NCI-H748 treated with DMSO at 0.1 percent for 48 hours (cell line): ENCODE data around the gene DCDC1.
A peak's percentile ranks its signal among the peaks of the same experiment; 100 is the strongest.

Experiments used
- DNase-seq: peaks from one replicate; lab custom pipeline; 2025; lab: John Stamatoyannopoulos, UW

The DCDC1 gene

DNA sequence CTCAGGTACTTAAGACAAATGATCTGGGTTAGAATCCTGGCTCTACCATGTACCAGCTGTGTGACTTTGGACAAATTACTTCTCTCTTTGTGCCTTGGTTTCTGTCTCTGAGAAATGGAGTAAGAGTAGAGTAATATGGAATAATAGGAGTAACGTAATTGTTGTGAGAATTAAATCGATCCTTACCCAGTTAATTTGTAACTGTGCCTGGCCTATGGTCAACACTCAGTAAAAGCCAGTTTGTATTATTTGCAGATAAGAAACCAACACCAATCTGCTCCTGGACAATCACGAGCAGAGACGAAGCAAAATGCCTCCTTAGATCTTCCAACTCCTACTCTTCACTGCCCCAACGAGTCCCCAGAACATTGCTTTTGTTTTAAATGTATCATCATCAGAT is 266.7 kb downstream of the DCDC1 start:
- DNase-seq, result no peak

DNA sequence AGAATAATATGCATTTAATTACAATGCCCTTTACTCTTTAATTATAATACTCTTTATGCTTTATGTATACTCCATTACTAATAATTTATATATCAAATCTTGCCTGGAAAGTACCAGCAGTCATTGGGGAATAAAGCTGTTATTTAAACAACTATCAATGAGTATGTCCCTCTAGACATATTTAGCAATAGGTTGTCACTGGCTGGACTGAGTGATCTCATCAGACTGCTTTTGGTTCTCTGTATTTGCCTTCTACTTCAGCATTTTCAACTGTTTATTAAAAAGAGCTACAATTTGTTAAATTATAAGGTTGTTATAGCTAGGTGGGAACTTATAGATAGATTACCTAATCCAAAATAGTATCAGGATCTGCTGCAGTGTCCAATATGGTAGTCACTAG is 267.2 kb downstream of the DCDC1 start:
- no peak for DNase-seq

DNA sequence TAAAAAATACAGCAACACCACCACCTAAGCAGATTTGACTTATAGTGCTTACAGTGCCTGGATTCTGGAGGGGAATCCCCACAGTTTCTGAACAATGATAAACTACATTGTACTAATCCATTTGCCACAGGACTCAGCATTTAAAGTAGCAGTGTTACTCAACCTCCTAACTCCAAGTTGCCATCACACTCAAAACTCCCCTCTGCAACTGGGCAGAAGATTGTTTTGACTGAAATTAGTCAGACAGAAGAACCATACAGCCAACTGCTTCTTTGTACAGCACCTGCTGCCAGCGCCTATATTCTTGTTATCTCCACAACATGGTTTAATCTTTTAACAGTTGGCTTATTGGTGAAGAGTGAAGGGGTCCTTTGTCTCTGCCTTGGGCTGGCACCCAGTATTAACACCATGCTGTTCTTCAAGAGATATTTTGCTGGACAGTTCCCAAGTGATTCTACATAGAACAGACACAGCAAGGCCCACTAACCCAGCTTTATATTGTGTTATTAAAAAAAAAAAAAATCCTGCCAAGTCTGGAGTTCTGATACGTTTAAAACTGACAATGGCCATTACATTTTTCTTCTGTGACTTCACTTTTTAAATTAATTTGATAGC is 273.2 kb downstream of the DCDC1 start:
- no peak for DNase-seq

DNA sequence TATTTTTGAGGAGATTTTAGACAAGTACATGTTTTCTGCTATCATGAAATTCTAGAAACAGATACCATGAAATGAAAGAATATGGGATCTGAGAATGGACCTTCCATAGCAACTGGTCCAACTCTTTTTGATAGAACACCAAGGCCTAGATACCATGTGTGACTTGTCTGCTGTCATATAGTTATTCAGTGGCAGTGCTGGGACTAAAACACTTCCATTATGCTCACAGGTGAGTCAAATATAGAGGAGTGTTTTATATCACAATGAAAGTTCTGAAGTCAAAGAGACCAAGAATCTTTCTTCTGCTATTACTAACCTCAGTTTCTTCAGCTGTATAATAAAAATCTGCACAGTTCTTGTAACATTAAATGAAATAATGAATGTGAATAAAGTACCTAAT is 276.9 kb downstream of the DCDC1 start:
- DNase-seq, result no peak

DNA sequence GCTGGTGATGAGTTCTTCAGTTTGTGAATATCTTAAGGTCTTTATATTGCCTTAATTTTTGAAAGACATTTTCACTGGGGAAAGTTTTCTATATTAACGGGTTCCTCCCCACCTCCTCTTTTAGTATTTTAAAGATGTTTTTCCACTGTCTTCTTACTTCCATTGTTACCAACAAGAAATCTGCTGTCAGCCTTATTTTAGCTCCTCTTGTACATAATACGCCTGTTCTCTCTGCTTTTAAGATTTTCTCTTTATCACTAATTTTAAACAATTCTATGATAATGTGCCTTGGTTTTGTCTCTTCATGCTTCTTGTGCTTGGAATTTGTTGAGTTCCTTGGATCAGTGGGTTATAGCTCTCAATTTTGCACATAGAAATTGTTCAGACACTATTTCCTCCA is 280.4 kb downstream of the DCDC1 start:
- DNase-seq, result no peak

DNA sequence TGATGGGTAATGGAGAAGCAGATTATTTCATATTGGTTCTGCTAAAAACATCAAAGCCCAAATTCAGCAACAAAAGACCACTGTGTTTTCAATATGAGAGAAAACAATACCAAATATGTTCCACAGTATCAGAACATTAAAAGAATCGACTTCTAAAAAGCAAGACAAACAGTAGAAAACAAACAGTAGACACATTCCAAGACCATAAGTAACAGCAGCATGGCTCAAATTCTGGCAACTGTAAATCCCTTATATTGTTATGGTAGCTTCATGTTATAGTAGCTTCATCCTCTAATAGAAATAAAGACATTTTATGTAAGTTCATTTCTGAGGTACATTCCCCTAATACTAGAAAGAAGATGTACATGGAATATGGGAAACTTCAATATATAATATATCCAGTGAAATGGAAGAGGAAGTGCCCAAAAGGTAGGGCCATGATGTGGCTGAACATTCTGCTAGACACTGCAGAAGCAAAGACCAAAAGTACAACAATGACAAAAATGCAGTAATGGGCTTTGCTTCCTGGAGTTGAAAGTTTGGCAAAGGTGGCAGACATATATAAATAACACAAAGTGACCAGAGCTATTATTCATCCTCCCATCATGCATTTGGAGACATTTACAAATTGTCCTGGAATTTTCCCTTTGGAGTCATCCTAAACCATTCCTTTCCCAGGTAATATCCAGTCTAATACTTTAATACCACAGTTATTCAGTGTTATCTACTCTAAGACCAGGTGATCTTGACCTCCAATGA is 299.9 kb downstream of the DCDC1 start:
- DNase-seq, result no peak

DNA sequence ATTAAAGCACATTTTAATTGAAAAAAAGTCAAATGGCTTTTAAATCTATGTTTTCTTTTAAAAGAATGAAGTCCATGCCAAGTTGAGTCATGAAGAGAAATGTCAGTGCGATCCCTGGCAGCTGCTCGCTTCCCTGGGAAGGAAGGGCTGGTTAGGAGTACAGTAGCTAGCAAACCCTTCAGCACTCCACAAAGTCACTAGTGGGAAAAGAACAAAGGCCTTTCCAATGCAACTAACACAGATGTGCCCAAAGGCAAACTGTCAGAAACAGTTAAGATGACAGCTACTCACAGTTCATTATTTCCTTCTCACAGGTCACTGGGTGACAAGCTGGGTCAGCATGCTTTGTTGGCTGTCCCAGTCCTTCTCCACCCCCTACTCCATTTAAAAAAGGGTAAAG is 308.7 kb downstream of the DCDC1 start:
- no peak for DNase-seq

DNA sequence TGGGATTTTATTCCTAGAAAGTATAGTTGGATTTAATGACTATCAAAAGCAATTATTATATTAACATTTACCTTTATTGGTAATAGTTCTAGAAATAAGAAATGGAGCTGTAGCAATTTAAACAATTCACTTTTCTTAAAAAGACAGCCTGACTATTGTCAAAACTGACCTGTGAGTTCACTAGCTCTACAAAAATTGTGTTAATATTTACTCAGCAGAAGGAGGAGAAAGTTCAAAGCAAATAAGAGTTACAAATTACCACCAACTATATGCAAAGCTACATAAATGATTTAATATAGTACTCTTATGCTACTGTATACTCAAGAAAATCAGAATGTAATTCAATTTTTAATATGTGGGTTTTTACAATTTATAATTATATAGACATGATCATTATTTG is 310.0 kb downstream of the DCDC1 start:
- DNase-seq, result no peak

DNA sequence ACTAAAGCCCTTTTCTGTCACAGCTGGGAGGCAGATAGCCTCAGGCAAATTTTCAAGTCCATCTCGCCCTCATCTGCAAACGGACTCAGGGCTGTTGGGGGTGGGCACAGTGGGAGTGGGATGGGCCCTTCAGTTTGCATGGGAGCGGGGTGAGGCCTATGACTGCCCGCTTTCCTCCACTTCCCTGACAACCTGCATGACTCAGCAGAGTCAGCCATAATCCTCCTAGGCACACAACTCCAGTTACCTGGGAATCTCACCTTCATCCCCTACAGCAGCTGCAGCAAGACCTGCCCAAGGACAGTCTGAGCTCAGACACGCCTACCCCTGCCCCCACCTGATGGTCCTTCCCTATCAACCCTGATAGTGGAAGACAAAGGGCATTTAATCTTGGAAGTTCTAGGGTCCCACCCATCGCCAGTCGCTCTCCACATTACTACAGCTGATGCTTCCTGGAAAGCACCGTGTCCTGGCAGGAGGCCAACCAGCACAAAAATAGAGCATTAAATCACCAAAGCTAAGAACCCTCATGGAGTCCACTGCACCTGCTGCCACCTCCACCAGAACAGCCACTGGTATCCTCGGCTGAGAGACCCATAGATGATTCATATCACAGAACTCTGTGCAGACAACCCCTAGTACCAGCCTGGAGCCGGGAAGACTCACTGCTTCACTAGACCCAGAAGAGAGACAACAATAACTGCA is 319.3 kb downstream of the DCDC1 start:
- DNase-seq, result peak; percentile 47

DNA sequence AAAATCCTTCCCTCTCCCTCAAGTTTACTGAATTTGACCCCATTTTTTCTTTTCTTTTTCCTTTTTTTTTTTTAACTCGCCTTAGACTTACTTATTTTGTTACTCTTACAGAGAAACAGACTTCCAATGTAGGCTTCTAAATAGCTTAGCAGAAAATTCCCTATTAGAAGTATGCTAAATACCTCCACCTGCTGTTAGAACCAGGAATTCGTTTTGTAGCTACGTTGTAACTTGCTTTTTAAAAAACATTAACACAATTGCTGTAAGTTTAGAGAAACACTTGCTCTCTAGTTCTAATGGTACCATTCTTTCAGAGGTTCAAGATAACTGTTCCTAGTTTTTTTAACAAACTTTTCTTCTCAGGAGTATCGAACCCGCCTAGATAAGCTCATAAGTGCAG is 324.2 kb downstream of the DCDC1 start:
- no peak for DNase-seq

DNA sequence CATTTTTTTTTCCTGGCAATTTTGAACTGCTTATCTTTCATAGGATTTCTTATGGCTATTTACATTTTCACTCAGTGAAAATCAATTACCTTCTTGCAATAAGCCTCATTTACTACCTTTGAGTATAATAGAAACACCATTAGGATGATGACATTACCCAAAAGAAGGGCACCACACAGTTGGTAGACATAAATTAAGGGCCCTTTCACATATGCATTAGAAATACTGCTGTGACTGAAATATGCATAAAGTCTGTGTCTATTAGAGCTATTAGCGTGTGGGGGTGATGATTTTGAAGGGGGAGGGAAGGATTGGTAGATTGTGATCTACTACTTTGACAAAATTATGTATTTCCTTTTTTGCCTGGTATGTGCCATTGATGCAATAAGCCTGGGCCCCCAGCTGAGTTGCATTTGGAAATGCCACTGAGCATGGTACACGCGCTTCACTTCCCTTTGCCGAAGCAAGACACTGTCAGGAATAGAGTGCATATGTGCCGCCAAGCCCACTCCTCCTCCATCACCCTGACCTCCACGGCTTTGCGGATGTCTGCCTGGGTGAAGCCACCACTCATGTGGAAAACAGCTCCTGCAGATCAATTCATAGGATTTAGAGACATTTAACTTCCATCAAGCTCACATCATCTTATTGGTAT is 339.3 kb downstream of the DCDC1 start:
- DNase-seq, result no peak

DNA sequence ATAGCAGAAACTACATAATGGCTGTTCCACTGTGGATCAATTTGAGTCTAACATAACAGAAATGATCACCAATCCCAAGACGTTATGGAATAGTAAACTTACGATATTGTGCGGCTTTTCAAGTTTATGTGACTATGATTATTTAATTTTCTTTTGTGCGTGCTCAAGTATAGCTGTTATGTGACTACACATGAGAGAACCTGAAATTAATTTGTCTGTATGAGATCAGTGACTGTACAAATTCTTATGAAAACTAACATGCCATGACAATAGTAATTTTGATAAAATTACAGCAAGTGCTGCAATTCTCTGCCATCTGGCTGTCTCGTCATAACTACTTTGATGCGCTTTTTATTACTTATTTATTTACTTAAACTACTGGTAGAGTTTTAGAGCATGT is 343.2 kb downstream of the DCDC1 start:
- DNase-seq, result no peak

DNA sequence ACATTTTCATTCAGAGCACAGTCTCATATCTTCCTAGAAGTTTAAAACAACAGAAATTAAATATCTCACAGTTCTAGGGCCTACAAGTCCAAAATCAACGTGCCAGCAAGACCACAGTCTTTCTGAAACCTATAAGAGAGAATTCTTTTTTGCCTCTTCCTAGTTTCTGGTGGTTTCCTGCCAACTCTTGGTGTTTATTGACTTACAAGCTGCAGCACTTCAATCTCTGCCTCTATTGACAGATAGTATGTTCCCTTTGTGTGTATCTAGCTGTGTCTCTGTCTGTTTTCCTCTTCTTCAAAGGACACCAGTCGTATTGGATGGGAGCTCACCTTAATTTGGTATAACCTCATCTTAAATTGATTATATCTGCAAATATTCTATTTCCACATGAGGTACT is 347.5 kb downstream of the DCDC1 start:
- DNase-seq, result no peak

DNA sequence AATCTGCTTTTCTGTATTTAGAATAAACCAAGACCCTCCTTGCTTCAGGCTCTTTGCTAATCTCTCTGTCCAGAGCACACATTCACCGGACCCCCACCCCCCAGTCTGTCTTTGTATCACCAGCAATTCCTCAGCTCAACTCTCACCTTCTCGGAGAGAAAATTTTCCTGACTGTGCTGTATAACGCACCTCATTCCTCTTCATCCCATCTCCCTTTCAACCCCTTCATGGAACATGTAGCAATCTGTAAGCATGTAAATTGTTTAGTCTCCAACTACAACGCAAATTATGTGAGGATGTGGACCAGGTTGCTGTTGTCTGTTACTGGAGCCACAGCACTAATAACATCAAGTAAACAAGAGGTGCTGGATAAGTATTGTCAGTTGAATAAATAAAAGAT is 349.8 kb downstream of the DCDC1 start:
- no peak for DNase-seq

DNA sequence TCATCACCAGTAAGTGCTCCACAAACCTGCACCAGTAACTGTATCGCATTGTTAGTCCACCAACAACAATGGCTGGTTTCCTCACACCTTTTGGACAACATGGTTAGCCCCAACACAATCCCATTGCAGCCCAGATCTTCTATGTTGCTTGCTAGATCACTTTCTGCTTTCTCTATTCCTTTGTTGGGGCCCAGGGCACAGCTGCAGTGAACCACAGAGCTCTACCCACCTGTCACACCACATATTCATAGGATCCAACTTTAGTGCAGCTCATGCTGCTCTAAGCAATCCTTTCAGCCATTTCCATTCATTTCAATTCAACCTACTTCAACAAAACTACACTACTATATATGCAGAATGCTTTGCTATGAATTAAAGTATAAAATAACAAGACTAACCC is 364.3 kb downstream of the DCDC1 start:
- no peak for DNase-seq

DNA sequence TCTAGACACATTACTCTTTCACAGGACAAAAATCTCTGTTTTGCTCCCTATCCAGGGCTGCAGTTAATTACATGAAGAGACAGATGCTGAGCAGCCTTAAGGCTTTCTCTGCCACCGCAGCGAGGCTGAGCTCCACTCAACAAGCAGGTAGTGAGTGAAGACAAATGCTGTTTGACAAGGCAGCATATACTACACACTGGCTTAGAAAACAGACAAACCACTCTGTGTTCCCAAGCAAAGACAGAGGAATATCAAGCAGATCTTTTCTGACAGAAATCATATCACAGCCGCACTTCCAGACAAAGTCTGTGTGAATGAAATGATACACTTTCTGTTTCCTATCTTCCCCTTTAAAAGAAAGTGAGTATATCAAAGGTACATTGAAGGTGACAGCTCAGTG is 368.1 kb downstream of the DCDC1 start:
- DNase-seq, result no peak

DNA sequence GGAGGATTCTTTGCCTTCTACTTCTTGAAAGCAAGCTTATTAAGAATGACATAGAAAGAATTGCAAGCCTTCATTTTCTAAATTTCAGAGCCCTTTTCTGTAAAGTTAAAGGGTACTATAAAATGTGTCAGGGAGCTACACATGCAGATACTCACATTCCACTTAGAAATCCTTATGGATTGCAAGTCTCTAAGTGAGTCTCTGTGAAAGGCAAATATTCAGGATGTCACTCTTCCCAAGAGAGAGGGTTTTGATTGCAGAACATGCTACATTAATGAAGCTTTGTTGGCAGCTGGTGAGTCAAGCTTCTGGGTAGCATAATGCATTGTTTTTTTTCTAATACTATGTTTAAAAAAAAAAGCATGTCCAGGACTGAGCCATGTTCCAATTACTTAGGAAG is 369.2 kb downstream of the DCDC1 start:
- no peak for DNase-seq

DNA sequence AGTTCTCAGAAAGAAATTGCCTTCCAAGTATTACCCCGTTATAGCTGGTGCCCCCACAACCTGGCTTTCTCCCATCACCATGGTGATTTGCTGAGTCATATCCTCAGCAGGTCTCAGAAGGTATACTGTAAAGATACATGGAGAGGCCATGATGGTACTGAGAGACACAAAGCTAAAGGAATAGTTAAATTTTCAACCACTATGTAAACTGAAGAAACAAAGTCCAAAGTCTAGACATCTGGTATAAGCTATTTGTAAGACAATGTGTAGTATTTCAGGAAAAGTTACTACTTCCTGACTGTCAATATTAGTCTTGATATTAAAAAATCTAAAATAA is 377.1 kb downstream of the DCDC1 start:
- no peak for DNase-seq

DNA sequence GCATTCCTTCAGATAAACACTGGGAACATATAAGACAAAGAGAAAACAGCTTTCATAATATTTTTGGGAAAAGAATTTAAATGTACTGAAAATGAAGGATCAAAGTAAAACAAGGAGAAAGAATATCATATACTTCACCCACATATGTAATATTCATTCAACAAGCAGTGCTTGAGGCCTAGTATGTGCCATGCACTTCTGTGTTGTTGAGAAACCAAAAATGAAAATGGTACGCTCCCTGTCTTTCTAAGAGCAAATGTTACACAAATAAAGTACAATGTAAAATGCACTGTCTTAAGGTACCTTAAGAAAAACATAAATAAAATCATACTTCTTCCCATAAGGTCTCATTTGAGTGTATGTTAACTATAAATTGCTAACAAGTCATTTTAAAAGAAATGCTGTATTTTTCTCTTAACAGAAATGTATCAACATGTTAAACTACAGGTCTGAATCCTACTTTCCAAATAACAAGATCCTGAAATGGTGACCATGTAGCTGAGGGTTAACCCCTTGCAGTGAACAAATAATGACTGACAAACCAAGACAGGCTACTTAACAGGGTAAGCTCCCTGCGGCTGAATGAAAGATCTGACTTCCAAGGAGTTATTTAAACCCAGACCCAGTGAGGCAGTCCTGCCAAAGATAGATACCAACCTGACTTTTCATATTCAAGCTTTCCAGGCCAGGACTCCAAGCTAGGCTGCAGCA is 377.6 kb downstream of the DCDC1 start:
- DNase-seq, result no peak

DNA sequence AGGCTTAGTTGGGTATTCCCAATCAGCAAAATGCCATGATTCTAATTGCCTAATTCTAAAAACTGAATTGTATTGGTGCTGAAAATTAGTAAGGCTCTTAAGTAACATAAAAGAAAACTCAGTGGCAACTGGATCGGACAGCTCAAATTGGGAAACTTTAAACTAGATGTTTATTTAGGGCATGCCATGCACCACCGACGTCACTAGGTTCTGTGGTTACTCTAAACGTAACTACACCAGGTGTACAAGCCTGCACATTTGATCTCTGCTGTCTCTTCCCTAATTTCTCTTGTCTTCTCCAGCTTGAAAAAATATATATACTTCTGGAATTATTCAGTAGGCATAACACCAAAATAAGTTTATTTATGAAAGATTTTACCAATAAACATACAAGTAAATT is 378.2 kb downstream of the DCDC1 start:
- DNase-seq, result no peak

DNA sequence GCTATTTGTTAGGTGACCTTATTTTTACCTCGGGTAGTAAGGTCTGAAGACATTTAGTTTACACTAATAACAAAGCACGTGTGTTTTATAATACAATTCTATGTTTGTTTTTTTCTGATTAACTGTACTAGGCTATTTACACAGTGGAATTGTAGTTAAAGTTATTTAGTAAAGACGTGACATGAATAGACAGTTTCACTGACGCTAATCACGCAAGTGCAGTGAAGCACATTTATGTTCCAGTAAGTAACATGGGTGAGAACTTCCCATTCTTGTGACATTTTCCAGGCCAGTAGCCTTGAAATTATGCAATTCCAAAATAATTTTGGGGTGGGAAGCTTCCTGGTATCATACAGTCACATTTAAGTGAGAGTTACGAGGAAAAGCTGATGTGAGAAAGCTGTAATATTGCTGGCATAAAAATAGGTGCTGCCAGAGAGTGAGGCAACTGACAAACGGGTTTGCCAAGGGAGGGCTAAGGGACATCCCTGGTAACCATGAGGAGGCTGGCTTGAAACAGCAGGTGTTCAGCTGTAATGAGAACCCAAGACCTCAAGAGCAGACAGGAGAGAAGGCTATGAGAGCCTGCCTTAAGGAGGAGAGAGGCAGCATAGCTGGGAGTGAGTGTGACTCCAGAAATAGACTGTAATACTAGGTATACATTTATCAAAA is 378.8 kb downstream of the DCDC1 start:
- DNase-seq, result no peak

DNA sequence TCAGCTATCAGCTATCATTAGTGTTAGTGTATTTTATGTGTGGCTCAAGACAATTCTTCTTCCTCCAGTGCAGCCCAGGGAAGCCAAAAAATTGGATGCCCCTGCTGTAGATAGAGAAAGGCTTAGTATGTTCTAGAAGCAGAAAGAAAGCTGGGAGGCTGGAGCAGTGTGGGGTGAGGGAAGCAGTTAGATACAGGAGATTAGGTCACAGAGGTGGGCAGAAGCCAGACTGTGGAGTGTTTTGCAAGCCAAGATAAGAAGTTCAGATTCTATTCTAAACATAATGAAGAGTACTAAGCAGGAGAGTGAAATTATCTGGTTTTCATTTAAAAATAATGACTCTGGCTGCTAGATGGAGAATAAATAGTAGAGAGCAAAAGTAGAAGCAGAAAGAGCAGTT is 381.7 kb downstream of the DCDC1 start:
- DNase-seq, result no peak
